Fibroblast of skin of abdomen (primary cell): ENCODE measurements around the gene METAP1D.

ENCODE experiments used
- DNase-seq: peaks from one replicate; pipeline ENCODE4 v3.0.0-alpha.2; 2013

METAP1D gene

DNA sequence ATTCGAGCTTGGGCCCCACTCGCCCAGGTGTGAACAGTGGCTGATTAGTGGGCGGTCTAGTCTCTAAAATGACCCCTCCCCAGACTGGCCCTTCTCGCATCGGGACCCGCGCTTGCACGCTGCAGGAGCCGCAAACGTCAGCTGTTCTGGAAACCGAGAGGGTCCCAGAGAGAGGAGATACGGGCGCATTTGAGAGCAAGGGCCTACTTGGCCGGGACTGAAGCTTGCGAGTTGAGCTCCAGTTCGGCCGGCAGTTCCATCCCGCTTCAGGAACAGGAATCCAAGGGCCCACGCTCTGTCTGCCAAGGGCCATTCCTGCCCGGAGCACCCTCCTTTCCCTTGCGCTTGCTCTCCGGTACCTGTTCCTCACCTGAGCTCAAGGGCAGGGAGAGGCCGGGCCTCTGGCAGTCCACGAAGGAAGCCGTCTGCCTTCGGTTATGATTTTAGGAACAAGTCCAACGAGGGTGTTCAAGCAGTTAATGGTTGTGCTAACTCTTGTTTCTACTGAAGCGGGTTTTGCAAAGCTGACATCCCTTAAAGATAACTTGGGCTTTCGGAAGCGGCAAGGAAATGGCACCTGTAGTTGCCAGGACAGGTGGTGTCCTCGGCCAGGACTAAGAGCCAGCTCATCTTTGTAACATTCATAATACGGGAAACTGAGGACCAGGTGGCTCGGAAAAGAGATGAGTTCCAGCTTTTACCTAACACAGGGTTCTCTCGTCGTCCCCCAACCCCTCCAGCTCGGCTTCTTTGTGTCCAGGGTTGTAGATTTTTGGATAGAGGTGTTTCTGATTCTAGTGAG, 81.7 kb downstream of the METAP1D start:
- DNase-seq, result no peak

DNA sequence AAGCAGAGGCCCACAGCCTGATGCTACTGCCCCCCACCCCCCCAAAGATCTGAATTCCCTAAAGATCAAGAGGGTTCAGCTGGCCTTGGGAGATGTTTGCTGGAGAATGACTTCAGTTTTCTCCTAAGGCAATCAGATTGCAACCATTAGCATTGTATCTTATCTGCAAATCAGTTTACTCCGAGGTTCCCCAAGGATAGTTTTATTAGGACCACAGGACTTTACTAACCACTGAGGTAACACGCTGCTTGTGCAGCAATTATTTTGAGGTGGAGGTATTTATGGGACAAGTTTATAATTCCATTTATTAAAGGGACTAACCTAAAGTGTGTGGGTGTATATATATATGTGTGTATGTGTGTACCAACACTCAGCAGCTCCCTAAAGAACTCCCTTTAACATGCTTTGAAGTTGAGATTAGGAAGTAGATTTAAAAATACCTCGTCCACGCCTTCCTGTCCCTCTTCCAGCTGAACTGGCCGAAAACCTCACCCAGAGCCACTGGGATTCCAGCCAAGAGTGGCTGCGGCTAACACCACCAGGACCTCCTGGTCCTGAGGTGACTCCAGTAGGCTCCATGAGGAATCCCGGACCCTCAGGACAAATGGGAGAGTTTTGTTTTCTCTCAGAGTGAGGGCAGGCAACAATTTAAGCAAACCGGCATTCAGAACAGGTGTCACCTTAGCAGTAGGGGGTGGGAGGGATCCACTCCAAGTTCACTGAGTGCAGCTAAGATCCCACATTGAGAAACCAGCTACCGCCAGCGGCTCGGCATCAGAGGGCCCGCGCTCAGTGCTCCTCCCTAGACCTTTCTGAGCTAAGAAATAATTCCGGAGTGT, 82.6 kb downstream of the METAP1D start:
- DNase-seq, result no peak

DNA sequence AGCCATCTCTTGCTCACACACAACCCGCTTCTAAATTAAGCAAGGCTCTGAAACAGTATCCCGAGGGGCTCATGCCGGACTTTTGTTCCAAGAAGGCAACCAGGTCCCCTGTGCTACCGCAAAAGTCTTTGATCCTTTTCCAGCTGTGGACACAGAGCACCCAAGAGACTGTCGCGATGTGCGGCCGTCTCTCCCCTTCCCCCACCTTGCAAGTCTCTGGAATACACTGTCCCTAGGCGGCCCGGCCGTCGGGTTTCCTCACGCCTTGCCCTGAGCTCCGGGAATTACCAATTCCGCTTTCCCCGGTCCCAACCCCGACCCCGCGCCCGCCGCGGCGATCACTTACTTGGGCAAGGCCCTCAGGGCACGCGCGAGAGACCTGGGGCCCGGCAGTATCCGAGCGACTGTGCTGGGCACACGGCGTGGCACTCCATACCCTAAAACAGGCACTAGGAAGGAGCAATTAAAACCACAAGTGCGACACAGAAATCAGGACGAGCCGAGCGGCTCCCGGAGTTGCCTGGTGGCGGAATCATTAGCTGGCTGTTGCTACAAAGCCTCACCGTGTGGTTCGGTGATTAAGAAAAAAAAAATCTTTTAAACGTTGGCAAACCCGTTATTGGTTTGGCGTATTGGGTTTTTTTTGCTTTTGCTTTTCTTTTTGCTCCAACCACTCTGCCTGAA, 83.3 kb downstream of the METAP1D start:
- no peak for DNase-seq

DNA sequence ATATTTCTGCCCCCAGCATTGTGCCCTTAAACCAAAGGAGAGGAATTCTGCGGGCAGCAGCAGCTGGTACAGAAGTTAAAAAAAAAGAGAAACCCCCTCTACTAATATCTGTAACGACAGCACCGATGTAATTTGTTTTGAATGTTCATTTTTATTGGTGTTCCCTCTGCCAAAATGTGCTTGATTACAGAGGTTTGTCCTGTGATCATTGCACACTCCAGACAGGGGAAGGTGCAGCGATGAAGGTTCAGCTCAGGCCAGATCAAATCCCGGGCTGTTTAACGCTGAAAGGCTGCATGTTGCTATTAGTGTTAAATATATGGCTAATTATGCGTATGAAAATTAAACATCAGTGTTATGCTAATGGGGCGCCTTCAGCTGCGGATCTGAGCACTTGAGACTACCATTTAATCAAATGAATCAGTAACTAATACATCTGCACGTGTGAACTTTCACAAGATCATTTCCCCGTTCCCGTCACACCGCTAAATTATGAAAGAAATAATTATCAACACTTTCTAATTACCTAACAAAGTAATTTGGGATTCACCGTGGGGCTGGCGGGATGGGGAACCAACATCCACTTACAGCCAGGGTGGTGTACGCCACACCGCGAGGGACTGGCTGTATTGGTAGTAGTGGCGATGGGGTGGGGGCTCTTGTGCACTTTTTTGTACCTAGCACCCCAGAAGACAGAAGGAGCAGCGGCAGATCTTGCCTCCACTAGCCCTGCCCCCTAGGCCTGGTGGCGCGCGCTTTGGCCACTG, 84.1 kb downstream of the METAP1D start:
- DNase-seq, result no peak

DNA sequence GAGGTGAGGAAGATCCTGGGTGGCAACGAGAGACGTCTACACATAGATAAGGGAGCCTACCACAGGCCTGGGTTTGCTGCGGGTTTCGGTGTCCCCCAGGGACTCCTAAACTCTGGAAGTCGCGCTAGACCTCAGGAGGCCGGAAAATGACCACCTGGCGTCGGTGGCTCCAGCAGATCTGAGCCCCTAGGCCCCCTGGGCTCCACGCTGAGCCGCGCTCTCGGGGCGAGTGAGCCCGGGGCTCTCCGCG, 84.6 kb downstream of the METAP1D start:
- no peak for DNase-seq

DNA sequence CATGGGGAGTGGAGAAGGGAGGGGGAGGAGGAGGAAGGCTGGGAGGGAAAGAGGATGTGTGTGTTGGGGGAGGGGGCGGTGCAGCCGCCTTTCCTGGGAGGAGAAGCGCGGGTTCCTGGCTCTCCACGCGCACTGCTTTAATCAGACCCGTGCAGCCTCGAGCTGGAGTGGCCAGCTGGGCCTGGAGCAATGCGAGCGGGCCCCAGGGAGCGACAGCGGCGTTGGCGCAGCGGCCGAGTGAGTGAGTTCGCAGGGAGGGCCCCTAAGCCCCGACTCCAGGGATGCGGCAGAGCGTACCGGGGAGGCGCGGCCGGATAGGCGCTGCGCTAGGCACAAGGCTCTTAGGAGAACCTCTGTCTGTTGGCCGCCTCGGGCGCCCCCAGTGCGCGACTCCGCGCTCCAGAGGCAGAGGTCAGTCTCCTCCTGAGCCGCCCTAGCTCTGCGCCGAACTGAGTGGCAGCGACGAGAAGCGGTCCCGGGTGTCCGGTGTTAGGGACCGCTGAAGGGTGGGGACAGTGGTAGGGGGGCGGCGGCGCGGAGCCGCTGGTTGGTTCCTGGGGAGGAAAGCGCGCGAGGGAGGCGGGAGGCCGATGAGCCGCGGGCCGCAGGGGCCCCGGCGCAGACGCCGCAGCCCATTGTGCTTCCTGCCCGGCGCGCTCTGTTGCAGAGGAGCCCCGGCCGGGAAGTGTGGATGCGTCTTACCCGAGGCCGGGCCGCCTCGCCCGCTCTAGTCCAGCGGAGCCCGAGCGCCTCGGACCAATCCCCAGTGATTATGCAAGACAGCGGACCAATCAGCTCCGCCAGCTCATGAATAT, 85.1 kb downstream of the METAP1D start:
- peak; percentile 95 for DNase-seq

DNA sequence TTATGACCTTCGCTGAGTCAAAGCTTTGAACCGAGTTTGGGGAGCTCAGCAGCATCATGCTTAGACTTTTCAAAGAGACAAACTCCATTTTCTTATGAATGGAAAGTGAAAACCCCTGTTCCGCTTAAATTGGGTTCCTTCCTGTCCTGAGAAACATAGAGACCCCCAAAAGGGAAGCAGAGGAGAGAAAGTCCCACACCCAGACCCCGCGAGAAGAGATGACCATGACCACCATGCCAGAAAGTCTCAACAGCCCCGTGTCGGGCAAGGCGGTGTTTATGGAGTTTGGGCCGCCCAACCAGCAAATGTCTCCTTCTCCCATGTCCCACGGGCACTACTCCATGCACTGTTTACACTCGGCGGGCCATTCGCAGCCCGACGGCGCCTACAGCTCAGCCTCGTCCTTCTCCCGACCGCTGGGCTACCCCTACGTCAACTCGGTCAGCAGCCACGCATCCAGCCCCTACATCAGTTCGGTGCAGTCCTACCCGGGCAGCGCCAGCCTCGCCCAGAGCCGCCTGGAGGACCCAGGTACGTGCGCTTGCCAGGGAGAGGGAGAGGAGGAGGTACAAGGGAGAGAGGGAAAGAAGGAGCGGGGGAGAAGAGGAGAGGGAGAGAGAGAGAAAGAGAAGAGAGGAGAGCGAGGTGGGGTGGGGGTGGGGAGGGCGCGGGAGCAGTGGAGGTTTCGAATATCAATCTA, 85.9 kb downstream of the METAP1D start, which contains the start of gene DLX1:
DLX1 (plus strand) TSS at position 48 of the 700 bp plus-strand sequence; CDS start at position 219, 171 bp downstream.
- no peak for DNase-seq

DNA sequence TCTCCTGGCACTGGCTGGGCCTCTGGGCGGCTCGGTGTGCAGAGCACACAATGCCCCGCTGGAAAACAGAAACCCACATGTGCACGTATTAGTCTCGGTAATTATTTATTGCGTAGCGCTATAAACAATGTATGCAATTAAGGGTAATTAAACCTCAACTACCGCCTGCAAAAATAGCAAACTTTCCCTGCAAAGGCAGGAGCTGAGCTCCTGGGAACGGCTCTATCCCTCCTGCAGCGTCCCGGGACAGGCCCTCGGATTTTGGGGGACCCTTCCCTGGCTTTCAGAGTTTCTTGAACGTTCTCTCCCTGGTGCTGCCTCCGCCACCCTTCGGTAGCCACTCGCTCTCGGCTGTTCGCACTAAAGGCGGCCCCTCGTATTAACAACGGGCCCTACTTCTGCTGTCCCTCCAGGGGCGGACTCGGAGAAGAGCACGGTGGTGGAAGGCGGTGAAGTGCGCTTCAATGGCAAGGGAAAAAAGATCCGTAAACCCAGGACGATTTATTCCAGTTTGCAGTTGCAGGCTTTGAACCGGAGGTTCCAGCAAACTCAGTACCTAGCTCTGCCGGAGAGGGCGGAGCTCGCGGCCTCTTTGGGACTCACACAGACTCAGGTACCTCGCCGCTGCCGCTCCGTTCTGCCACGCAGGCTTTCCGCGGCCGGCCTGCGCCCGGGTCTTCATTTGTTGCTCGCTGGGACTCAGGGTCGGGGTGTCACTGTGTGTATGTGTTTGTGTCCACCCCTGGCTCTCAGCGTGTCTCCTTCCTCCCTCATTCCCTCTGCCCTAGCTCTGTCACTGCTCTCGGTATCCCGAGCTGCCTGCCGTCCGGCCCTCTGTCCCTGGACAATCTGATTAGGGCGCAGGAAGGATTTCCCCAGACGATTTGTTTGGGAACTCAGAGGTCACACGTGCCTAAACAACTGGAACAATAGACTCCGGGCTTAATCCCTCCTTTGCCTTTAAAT, 86.8 kb downstream of the METAP1D start:
- DNase-seq, result no peak

DNA sequence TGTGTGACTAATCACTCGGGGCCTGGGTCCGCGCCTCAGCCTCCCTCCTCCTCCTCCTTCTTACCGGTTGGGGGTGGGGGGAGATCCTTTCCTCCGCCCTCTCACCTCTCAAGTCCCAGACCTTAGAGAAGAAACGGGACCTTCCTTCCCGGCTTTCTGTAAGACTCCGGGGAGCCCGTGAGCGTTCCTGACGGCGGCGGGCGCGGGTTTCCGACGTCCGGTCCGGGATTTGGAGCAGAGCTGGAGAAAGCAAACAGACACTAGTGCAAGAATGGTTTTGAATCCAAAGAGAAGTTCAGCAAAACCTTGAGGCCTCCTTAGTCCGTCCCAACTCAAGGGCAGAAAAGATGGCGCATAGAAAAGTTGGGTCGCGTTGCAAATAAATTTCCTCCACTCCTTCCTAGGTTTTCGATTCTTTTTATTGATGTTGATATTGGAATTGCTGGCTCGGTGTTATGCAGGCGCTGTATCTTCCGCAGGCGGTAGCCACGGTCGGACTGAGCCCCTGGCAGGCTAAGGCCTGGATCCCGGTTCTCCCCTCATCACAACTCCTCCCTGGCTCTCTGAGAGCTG, 87.5 kb downstream of the METAP1D start:
- DNase-seq, result no peak

DNA sequence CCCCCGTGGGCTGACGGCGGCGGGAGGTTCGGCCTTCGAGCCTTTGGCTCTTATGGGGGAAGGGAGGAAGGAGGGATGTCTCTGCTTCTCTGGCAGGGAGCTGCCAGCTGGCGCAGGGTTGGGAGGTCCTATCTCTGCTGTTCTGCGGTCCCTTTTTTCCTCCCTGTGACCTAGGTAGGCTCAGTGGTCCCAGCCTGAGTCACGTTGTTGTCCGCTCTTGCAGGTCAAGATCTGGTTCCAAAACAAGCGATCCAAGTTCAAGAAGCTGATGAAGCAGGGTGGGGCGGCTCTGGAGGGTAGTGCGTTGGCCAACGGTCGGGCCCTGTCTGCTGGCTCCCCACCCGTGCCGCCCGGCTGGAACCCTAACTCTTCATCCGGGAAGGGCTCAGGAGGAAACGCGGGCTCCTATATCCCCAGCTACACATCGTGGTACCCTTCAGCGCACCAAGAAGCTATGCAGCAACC, 88.1 kb downstream of the METAP1D start:
- no peak for DNase-seq

DNA sequence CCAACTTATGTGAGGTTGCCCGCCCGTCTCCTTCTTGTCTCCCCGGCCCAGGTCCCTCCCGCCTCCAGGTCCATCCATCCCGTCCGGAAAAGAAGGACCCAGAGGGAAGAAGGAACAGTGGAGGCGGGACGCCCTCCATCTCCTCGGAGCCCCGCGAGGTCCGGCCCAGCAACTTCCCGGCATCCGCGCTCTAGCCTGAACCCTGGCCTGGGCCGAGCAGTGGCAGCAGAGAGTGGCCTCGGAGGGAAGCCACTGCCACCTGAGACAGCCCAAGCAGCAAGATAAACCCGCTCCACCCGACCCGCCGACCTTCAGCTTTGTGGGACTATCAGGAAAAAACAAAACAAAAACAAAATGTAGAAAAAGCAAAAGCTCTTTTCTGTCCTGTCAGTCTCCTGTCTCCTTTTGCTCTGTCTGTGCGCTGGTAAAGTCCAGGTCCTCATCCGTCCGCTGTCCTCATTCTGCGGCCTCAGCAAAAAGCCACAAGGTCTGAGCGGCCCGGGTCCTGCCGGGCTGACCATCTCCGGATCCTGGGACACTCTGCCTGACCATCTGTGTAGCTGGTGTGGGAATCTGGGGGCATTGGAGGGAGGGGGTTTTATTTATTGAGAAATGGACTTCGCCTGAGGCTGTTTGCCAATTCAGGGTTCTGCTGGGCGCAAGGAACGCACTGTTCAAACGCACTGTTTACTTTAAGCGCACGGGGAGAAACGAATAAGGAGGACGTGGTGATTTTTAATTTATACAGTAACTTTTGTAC, 88.7 kb downstream of the METAP1D start:
- DNase-seq, result no peak

DNA sequence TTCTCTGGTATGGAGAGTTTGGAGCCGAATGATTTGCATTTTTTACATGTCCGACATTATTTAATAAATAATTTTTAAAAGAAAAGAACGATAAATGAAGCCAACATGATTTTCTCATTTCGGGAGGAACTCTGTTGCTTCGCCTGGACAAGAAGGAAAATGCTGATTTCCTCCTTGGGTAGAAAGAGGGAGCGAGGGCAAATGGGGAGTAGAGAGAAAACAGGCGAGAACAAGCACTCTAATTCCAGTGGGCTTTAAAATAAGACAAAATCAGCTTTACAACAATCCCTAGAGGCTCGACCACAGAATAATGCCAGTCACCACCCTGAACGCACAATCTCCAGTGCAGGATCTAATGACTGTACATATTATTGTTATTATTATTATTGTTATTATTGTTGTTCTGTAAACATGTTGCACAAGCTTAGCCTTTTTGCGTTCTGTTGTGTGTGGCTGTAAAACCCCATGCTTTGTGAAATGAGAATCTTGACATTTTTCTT, 89.3 kb downstream of the METAP1D start:
- DNase-seq, result no peak

DNA sequence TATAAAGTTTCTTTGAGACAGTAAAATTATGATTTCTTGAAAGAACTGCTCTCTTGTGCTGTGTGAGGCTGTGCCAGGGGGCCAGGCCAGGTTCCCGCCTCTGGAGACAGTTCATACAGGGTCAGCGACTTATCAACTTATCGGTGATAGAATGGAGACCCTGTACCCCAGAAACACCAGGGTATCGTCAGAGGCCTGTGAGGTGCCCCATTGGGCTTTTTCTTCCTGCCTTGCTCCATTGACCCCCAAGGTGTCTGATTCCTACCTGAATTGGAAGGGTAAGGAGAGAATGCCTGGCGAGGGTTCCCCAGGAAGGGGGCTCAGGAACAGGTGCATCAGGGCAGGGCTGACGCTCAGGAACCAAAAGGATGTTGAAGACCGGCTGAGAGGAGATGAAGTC, 89.9 kb downstream of the METAP1D start:
- DNase-seq, result no peak

DNA sequence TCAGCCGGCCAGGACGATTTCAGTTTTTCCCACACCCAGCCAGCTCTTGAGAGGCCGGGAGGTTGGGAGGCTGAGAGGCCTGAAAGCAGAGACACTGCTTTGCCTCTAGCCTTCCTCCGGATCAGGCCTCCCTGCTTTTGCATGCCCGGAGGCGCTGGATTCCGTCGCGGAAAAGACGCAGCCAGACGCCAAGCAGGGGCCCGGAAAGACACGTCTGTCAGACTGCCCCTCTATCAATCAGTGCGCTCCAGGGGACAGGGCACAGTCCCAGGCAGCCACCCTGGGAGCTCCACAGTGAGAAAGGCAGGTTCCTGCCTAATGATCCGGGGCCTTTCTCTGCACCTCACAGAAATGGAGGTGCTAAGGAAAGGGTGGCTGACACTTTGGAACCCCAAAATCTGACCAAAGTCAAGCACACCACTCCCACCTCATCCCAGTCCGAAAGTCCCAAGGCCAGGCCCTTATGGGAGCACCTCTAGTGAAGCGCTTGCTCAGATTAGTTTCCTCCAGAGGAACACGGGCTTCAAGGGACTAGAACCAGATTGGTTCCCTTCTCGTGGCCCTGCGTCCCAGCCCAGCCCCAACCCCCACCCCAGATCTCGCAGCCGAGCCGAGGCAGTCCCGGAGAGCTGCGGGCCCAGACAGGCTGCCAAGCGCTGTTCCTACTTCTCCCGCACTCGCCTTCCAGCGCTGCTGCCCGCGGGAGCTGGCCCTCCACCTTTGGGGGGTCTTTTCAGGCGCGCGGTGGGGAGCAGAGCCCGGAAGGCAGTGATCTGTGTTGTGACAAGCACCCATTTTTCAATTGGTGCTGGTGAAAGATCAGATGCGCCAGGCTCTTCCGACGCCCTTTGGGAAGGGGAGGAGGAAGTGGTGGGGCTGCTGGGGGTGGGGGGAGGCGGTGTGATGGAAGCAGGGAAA, 90.5 kb downstream of the METAP1D start:
- no peak for DNase-seq

DNA sequence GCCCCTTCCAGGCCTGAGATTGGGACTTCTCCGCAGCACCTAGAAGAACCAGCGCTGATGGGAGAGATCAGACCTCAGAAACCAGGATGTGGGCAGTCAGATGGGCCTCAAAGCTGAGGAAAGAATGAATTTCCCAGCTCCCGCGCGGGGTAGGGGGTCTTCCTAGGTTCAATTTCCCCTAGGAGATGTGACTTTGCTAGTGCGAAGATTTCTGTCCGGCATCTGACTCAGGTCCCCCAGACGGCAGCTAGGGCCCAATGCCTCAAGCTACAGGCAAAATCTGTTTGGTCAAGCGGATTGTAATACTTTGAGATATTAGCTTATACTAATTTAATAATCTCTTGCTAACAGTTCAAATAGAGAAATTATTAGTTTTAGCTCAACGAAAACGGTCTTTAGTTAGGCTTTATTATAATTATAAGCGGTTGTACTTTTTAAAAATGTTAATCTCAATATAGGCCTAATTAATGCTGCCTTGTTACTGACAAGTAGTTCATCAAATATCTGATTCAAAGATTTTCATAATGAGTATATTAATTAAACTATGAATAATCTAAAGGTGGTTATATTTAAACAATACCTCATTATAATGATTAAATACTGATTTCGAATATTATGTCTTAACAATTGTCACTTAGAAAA, 91.4 kb downstream of the METAP1D start:
- DNase-seq, result no peak

DNA sequence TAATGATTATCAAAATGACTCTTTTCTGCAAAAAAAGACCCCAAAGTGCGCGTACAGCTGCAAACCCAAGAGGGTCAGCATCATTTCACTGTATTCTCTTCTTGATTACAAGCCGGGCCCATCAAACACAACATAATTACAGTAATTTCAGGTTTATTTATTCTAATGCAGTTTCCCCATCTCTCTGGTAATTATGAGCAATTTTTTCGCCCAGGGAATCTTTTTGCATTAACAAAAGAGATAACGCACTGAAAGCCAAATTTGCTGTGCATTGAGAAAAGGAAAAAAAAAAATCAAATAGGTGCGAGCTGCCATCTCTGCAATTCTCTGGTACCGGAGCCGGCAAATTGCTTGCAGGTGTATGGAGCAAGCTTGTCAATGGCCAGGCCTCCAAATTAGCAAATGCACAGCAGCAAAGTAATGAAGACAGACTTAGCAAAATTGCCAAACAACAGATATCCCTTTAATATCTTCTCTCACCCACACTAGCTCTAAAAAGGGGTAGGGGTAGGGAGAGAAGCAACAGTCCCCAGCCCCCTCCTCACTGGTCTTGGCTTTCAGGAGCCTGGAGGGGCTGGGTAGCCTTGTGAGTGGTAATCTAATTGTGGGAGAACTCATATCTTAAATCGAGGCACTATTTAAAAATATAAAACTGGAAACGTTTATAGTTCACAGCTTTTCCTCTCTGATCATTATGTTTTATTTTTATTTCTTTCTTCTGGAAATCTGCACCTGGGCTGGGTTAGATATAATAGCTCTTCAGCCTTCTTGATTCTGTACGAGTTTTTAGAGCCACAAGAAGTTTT, 92.2 kb downstream of the METAP1D start:
- no peak for DNase-seq
